HG02678 (cell line): ENCODE results near the gene KRT36.

Experiments
- ATAC-seq: cut with Tn5 transposase; IDR thresholded peaks from one replicate; pipeline ENCODE4 v1.9.1; 2021; ENCODE audit warnings: mild to moderate bottlenecking, moderate library complexity; ENCODE audit not compliant: unreplicated experiment

Gene KRT36

DNA sequence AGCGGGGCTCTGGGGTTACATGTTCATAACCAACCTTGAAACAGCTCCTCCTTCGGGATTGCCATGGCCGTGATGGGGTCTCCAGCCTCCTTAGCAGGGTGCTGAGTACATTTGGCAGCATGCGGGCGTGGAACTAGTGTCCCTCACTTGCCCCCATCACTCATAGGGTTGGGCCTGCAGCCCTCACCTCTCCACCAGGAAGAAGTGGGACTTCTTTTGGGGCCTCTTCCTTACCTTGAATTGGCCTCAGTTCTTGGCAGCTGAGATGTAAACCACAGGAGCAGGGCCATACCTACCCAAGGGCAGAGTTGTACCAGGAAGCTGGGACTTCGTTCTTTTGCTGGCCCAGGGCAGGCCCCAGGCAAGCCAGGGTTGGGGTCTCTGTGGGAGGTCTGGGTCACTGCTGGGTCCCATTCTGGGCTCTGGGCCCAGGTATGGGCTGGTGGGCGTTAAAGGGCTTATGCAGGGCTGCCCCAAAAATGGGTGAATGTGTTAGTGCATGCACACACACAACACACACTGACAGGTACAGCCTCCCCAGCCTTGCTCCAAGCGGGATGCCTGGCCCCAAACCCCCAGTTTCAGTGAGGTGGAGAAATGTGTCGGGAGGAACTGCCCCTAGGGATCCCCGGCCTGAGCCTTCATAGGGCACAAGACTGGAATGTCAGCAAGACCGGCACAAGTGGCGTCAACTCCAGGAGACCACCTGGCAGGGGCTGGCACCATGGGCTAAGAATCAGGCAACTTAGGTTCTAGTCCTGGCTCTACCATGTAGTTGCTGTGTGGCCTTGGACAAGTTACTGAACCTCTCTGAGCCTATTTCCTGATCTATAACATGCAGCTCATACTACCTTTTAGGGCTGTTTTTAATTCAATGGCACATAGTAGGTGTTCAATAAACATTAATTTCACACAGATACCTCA lies 32.9 kb upstream of the KRT36 start:
- ATAC-seq = no peak

DNA sequence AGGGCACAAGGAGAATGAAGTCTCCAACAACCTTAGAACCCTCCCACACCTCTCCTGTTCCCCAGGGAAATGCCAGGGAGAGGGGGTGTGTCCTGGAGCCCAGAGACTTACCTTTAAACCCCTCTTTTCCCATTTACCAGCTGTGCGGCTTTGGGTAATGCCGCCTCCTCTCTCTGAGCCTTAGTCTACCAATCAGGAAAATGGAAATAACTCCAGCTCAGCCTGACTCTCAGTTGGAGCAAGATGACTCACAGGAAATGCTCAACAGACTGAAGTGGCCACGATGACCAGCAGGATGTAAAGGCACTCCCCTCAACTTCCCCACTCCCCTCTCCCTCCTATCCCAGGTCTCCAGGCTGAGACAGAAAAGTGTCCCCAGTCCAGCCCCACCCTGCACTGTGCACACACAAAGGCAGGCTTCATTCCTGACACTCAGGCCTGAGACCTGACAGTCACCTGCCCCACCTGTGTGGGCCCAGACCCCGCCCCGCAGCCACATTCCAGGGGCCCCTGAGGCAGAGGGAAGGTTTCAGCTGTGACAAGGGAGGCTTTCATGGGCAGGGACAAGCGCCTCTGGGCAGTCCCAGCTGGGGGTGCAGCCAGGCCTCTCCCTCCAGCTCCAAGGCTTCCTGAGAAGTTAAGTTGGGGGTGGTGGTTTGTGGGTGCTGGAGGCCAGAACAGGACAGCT lies 32.0 kb upstream of the KRT36 start:
- ATAC-seq = no peak

DNA sequence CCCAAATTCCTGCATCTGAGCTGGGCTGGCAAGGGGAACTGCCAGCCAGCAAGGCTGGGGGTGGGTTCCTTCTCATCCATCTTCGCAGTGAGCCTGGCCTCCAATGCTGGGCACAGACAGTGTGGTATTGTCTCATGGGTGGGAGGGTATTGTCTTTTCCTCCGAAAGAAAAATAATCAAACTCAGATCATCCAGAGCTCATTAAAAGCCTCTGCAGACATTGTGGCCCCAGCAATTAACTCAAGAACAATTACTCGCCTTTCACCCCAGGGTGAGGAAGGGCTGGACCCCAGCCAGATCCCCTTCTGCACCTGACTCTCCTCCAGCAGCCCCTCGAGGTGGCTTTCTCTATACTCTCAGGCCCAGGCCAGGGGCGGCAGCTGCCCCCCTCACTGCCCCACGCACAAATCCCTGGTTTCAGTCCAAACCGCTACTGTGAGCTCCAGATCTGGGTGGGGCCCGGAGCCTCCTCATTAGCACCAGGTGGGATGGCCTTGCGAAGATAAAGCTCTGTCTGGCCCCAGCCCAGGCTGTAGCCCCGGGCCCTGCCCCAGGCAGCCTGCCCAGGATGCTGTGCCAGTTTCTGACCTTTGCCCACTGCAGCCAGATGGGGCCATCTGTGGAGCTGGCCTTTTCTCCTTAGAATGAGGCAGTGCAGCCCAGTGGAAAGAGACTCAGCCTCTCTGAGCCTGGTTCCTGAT lies 31.3 kb upstream of the KRT36 start:
- ATAC-seq = no peak

DNA sequence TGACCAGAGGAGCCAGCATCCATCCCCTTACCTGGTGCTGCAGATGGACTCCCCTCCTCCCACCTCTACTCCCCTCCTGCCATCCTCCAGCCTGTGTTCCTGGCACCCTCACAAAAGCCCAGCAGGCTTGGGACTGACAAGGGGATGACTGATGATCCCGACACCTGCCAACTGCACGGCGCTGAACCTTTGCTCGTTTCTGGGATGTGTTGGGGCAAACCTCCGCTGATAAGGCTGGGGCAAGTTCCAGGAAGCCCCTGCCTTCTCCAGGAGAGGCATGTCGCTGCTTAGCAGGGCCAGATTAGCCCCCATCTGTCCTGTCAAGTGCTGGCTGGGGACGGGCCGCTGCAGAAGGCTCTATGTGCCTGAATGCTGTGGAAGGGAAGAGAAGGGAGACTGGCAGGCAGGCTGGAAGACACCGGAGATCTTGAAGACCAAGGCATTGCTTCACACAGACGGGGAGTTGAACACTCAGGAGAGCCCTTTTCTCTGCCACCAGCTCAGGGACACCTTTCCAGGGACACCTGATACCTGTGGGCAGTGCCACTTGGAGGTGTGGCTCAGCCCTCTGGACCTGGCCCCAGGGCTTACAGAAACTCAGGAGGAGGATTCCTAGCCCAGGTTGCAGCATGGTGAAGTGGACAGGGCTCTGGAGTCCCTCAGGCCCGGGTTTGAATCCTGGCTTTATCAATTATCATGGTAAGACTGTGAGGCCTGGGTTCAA lies 30.0 kb upstream of the KRT36 start:
- no peak for ATAC-seq

DNA sequence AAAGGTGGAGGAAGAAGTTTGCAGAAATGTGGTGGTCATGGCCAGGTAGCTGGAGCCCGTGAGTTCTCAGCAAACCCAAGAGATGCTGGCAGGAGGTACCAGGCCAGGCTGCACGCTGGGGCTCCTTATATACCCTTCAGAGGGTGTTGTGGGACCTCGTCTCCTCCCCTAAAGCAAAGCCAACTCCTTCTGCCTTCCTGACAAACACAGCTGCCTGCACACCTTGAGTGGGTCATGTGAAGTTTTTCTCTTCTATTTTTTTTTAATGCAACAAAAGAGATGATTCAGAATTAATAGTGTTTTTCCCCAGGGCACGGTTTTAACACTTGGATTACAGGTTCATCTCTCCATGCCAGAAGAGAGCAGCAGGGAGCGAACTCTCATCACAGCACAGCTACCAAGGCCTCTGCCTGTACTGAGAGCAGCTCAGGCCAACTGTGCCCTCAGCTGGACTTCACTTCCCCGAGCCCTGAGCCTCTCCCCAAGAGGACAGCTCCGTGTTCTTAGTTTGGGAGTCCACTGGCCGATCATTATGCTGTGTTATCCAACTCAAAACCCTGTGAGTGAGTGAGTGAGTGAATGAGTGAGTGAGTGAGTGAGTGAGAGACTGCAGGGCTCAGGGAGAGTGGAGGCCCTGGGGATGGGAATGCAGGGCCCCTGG lies 29.2 kb upstream of the KRT36 start, which contains the start of gene KRT15:
KRT15 (minus strand) TSS at position 102 of the 661 bp plus-strand sequence; CDS start at position 39, 63 bp downstream.
- no peak for ATAC-seq

DNA sequence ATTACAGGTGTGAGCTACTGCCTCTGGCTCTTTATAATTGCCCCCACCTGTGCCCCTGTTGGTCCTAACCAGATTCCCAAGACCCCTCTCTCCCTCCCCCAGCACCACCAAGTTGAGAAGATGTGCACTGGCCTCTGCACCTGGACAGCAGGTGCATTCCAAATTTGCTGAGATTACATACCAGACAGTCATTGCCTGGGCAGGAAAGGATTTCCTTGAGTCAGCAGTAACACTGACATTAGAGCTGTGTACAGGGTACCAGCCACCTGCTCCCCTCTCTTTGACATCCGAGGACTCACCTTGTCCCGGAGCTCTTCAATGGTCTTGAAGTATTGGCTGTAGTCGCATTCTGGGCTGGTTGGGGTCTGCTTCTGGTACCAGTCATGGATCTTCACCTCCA lies 28.3 kb upstream of the KRT36 start:
- no peak for ATAC-seq

DNA sequence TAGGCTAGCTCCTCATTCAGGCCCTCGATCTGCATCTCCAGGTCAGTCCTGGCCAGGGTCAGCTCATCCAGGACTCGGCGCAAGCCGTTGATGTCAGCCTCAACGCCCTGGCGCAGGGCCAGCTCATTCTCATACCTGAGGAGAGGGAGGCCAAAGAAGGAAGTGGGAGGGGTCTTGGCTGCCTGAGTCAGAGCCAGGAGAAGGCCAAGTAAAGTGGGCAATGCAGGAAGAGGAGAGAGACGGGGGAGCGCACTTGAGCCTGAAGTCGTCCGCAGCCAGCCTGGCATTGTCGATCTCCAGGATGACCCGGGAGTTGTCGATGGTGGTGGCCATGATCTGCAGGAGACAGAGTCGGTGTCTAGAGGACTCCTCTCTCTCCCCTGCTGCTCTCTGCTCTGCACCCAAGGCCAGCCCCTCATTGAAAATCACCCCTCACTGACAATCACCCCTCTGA lies 27.1 kb upstream of the KRT36 start:
- no peak for ATAC-seq

DNA sequence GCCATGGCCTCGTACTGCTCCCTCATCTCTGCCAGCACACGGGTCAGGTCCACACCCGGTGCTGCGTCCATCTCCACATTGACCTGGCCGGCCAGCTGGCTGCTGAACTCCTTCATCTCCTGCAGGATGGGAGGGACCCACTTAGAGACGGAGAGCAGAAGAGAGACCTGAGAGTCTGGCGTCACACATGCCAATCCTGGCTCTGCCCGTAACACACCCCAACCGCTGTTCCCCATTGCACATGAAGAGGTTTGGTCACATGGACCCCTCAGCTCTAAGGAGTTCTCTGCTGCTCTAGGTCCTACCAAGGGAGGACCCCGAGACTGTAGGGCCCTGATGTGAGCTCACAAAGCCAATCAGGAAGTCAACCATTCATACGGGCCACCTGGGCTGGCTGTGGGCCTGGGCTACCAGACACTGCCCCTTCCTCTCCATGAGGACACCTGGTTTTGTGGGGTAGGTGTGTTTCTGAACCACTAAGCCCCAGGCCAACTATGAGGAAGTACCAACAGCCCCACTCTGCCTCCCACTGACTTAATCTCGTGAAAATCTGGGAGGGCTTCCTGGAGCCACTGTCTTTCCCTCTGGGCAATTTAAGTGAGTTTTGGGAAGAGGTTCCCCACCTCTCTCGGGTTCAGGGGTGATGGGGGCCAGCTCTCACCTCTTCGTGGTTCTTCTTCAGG lies 26.6 kb upstream of the KRT36 start:
- ATAC-seq = no peak

DNA sequence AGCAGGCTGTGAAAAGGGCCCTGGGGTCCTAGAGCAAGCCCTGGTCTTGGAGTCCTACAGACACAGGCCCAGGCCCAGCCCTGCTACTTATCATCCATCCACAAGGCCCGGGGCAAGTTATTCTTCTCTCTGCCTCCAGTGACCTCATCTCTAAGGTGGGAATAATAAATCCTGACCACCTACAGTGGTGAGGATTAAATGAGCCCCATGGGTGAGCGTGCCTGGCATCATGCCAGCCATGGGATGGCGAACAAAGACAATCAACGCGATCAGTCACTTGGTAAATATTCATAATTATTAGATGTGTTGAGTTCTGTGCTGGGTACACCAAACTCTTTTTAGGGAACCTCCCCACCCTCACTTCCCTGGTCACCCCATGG lies 23.4 kb upstream of the KRT36 start:
- ATAC-seq = no peak

DNA sequence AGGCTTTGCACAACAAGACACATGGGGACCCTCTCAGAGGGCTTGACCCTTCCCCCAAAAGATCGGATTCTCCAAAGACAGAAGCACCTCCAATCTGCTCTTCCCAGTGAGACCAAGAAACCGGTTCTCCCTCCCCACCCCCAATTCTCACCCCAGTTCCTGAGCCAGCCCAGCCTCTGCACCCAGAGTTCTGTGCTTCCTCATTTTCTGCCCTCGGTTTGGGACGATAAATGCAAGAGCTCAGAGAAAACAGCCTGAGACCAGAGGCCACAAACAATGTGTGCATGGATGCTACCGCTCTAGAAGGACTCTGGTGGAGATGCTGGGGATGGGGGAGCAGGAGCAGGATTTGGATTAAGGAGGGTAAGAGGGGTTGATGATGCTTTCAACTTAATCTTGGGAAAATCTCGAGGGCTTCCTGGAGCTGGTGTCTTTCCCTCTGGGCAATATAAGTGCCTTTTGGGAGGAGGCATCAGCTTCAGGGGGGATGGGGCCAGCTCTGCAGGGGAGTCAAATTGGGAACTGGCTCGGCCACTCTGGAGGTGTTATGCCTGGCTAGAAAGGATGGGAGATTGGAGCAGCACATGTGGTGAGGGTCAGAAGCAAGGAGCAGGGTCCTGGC lies 22.9 kb upstream of the KRT36 start:
- no peak for ATAC-seq

DNA sequence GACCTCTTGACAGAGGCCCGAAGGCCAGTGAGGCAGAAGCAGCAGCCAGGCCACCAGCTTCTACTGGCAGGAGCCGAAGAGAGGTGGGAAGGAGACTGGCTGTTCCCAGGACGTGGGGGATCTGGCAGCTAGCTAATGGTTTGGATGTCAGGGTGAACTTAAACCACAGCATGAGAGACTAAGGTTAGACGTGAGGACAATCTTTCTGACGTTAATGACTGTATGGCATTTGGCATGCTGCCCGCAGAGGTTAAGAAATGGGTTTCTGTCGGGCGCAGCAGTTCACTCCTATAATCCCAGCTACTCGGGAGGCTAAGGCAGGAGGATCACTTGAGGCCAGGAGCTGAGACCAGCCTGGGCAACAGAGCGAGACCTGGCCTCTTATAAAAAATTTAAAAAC lies 22.0 kb upstream of the KRT36 start:
- no peak for ATAC-seq

DNA sequence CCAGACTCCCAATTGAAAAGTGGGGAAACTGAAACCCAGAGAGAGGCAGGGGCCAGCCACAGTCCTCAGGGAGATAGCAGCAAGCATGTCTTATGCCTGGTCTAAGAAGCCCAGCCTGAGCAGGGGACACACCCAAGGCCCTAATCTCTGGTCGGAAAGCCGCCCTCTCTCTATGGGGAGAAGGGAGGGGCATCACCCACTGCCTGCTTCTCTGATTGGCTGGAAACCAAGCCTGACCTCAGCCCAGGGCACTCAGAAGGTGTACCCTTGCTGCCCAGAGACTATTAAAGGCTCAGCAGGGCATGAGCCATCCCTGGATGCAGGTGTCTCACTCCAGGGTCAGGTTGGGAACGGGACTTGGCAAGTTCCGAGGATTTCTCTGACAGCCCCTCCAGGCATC lies 21.4 kb upstream of the KRT36 start:
- ATAC-seq = no peak

DNA sequence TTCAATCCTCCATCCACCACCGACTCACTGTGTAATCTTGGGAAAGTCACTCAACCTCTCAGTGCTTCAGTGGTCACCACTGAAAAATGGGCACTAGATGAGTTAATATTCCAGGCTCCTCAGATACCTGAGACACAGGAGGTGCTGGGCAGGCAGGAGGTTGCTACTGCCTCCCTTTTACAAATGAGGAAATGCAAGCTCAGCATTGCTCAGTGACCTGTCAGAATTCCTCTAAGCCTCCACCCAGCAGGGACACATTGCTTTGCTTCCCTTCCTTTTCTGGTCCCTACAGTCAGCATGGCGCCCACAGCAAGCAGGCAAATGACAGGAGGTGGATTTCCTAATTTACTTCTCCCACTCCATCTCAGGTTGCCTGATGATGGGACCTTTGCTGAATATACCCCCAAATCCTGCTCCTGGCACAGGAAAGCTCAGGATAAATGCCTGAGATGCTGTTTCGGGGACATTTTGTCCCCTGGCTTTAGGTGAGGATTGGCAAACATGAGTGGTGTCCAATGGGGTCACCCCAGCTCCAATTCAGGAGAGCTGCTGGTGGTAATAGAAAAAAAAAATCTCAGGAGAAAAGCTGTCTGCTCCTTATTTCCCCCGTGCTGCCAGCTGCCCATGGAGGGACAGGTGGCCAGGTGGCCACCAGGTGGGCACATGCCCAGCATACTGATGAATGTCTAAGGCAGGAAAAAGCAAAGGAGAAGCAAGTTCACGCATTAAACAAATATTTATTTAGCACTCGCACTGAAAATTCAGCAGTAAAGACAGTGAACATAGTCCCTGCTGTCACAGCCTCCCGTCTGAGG lies 20.7 kb upstream of the KRT36 start:
- no peak for ATAC-seq

DNA sequence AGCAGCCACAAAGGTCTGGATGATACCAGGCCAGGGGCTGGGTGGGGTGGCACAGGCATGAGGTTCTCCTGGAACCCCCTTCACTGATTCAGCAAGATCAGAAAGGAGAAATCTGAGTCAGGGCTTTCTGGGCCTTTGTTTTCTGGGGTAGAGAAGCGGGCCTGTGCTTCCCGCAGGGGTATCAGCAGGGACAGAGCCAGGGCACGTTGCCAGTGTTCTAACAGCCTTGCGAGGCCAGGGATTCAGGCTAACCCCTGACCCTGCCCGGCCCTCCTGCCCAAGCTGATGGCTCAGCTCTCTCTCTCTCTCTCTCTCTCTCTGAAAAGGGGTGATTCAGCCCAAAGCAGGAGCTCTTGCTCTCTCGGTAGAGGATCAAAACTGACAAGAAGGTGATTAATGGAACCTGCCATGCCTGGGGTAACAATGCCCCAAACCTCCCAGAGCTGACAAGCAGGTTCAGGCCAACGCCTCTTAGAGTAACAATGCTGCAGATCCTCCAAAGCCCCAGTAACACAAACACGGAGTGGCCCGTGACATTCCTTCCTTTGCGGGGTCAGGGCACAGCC lies 17.7 kb upstream of the KRT36 start:
- ATAC-seq = no peak

DNA sequence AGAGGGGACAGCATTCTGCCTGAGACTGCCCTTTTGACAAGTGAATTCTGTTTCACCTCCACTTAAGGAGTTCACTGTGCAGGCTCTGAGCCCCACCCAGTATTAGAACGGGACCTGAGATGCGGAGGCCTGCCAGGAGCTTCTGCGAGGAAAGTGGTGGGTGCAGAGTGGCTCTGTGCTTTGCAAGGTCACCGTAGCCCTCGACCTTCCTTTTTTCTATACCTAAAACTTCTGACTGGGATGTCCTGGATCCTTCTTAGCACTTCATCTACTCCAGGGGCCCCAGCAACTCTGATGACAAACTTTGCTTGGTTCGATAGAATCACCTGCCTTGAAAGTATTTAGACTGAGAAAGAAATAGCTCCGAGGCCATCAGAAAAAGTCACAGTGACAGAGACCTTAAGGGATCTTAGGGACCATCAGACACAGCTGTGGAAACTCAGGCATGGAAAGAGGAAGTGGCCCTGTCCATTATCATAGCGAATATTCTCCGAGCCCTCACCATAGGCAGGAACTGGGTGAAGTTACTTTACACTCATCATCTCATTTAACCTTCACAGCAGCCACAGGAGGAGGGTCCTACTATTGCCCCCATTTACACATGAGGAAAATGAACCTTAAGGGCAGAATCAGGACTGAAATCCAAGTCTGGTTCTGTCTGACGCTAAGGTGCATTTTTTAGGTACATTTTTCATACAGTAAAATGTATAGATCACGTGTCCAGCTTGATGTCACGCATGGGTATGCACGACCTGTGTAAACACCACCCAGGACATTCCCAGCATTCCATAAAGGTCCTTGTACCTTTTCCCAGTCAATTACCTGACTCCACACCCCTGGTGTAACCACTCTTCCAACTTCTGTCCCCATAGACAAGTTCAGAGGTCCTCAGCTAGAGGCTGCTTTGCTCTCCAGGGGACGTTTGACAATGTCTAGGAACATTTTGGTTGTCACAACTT lies 16.4 kb upstream of the KRT36 start:
- no peak for ATAC-seq

DNA sequence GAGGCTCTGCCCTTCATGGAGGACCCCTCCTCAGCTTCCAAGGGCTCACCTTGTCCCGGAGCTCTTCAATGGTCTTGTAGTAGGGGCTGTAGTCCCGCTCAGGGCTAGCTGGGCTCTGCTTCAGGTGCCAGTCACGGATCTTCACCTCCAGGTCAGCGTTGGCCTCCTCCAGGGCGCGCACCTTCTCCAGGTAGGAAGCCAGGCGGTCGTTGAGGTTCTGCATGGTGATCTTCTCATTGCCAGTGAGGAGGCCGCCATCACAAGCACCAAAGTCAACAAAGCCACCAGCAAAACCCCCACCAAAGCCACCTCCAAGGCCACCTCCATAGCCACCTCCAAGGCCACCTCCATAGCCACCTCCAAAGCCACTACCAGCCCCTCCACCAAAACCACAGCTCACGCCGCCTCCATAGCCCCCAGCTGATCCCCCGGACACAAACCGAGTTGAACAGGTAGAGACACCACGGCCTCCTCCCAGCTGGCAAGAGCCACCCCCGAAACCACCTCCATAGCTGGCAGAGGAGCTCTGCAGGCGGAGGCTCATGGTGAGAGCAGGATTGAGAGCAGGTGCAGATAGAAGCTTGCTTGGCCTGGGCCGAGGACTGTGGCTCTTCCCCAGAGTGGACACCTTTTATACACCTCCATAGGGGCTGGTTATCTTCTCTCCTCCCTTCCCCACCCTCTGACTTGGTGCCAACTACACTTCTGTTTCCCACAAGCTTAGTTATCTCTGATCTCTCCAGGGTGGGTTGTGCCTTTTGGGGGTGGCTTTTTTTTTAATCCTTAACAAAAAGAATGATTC lies 15.5 kb upstream of the KRT36 start, which contains the start of gene KRT13:
KRT13 (minus strand) TSS at position 606 of the 802 bp plus-strand sequence; CDS start at position 544, 62 bp downstream.
- no peak for ATAC-seq
